Measurements from ENCODE around the gene TMPRSS7.

Gene TMPRSS7

GRCh38 chr3:112074006-112074405 is 39.5 kb downstream of the TMPRSS7 start:
- no peak for DNase-seq

GRCh38 chr3:112074616-112075497 is 40.3 kb downstream of the TMPRSS7 start:
- DNase-seq: peak; percentile 98

GRCh38 chr3:112078125-112079083 is 43.9 kb downstream of the TMPRSS7 start:
- no peak for DNase-seq

DNA sequence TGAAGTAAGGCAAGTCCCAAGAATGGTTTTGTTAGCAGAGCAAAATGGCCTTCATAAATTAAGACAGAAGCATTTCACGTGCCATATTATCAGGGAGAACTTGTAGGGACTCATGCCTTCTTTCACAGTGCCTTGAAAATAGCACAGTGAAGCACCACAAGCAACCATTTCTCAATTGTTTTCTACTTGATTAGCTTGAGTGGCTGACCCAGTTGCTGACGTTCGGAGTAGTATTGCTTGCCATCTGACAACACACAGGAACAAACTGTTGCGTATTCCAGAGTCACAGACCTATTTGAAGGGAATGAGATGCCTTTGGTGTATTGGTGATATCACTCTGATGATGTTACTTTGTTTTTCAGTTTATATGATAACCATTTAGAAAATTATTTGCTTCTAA is 48.7 kb downstream of the TMPRSS7 start:
- no peak for DNase-seq

DNA sequence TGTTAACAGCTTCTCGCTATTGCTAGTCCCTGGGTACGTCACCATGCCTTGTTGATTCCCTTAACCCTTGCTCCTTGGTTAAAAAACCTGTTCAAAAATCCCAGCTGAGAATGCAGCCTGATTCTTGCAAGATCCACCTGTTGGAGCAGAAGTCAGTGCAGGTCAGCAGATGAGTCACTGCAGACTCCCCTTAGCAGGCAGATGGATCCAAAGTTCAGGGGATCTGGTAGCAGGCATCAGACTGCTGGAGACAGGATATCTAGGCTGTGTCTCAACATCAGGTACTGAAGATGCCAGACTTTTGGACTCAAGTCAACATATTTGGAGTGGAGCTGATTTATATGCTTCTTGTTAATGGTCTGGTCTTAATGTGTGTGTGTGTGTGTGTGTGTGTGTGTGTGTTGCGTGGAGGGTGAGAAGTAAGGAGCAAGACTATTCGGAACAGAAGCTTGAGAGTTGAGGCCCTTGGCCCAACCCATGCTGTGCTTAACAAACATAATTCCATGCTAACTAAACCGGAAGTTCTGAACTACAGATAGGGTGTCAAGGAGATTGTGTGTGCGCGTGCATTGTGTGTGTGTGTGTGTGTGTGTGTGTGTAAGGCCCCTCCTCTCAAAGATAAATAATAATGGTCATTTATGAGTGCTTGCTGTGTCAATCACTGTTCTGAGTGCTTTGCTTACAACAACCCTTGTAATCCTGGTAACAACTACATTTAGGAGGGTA is 50.6 kb downstream of the TMPRSS7 start:
- DNase-seq: peak; percentile 81

DNA sequence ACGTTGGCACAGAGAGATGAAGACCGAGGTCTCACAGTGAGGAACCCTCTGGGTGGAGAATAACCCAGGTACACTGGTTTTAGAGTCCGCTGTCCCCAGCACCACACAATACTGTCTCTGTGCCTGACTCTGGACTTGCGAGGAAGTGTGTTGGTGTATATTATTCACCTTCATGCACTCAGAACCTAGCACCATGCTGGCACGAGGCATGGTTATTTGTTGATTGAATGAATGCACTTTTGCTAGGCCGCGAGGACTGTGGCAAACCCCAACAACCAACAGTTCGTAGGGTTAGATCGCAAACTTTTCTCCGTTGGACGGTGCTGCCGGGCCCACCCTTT is 51.2 kb downstream of the TMPRSS7 start:
- peak; percentile 55 for DNase-seq

GRCh38 chr3:112086076-112086854 is 51.7 kb downstream of the TMPRSS7 start, which contains the start of gene C3orf52:
Gene C3orf52, plus strand, starts transcription at chr3:112086389. Its CDS starts 19 bp downstream, at chr3:112086408.
- DNase-seq: peak; percentile 96

GRCh38 chr3:112086875-112087524 is 52.5 kb downstream of the TMPRSS7 start:
- peak; percentile 62 for DNase-seq

GRCh38 chr3:112087746-112088145 is 53.2 kb downstream of the TMPRSS7 start:
- DNase-seq: no peak

GRCh38 chr3:112088944-112089343 is 54.4 kb downstream of the TMPRSS7 start:
- DNase-seq: no peak

DNA sequence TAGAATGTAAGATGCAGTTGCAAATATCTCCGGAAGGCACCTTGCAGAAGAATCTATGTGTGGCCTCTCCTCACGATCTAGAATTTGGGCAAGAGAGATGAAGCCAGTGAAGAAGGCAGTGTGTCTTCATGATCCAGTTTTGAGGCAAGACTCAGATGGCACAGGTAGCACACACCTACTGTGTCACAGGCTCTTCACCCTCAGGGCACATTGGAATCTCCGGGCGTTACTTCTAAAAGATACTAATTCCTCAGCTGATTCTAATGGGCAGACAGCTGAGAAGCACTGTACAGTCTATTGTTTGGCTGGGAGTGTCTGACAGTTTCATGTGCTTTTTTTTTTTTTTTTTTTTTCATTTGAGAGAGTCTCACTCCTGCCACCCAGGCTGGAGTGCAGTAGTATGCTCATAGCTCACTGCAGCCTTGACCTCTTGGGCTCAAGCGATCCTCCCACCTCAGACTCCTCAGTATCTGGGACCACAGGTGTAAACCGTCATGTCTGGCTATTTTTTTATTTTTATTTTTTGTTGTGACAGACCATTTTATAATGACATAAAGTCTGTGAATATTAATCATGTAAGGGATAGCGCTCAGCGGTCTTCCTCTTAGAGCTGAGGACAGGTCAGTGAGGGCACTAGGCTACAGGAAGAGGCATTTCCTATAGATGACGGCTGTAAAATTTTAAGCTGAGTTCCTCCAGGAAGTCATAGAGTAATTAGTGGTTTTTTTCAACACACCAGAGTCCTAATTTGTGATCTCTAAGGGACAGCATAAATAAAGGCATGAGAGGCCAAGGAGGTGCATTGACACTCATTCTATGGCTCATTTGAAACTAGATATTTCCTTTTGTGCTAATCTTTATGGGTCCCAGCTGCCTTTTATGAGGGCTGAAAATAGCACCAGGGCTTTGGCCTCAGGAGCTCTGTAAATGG is 55.7 kb downstream of the TMPRSS7 start:
- no peak for DNase-seq

- DNase-seq: peak; percentile 87
Observed at GRCh38 chr3:112090887-112091586, 56.5 kb downstream of the TMPRSS7 start.

GRCh38 chr3:112092496-112093179 is 58.1 kb downstream of the TMPRSS7 start:
- peak; percentile 58 for DNase-seq

- DNase-seq: no peak
Observed at GRCh38 chr3:112093180-112093522, 58.6 kb downstream of the TMPRSS7 start.

DNA sequence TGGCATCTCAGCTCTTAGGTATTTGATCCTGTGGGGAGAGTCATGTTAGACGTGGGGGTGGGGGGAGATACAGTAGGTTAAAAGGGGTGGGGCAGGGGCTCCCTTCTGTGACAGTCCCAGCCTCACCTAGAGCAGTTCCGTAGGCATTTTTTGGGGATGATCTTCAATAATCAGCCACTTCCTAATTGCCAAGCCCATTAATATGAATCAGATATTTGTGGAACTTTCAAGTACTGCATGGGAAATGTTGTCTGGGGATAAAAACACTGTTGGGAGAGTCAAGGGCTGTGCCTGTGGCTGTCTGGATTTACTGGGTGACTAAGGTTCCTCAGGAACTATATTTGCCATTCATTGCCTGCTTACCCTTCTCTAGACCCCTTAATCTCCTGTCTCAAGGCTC is 61.2 kb downstream of the TMPRSS7 start:
- DNase-seq: no peak

DNA sequence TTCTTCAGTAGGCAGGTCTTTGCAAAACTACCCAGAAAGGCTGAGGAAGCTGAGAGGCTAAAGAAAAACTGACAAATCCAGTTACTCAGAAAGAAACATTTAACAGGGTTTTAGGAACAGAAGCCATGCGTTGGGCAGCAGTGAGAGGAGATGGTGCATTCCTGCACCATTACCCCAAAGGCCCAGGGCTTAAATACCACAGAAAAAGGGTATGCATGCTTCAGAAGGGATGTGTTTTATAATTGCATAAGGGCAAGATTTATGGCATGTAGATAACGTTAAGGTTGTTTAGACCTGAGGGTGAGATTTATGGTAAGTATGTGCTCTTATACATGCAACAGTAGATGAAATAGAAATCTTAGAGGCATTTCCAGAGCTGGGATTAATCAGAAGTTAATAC is 61.6 kb downstream of the TMPRSS7 start:
- DNase-seq: peak; percentile 67

DNA sequence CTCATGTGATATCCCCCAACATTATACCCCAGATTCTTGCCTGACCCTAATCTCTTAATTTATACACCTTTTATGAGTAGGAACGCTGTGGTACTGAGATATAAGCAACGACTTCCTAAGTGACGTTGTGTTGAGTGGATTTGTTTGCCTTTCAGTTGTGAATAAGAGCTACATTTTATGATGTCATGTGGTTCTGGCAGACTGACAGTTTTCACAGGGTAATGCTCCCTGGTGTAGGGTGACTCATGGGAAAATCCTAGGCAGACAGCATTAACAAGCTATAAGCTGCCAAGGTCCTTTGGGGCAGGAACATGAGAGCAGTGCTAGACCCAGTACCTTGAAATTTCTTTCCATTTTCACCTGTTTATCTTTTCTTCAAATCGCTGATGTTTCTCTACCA is 62.8 kb downstream of the TMPRSS7 start:
- DNase-seq: peak; percentile 78

- DNase-seq: peak; percentile 88
Observed at GRCh38 chr3:112101916-112102315, 67.4 kb downstream of the TMPRSS7 start.

DNA sequence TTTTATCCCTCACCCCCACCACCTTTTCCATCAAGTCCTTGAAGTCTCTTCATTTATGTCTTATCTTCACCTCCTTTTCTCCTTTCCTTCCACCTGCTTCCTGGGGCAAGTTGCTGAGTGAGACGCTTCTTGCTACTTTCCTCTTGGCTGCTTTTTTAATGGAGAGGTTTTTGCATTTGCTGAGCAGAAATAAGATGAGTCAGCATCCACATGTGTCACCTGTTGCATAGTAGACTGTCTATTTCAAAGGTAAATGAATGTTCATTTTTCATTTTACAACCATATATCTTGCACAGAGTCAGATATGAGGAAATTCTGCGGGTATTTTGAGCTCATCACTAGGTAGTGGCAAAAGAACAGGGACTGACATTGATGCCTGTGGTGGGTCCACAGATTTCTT is 70.2 kb downstream of the TMPRSS7 start:
- peak; percentile 5 for DNase-seq
